Measurements from ENCODE around the gene OR2S2. TPM values are rescaled to one million over a fixed set of nuclear protein-coding genes. Genes with fewer than 3 reads are reported as not detected.

The OR2S2 gene
- total and polyA plus RNA-seq, 2 of the 8 experiments (the other 6 are each of a cell fraction or from before 2014, with no cell fraction given), result not detected

DNA sequence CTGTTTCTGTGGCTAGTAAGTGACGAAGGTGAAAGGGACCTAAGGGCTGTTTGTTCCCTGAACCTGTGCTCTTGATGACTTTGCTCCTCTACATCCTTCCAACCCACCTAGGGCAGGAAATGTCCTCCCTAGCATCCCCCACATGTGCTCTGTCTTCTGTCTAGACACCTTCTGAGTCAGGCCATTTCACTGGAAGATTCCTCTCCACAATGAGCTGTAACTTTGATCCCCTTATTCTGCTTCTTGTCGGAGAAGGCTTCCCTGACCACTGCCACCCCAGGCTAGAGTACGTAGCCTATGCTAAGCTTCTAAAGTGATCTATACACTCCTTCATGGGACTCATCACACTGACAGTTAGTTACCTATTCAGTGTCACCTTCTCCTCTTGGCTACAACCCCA lies 27.0 kb downstream of the OR2S2 start:
- H4K8ac ChIP-seq (ENCODE audit: extremely low read depth, insufficient read depth, low read length), result no peak overlapping the region
- H2BK20ac ChIP-seq (ENCODE audit: low read length), result no peak overlapping the region
- H3K36me3 ChIP-seq (ENCODE audit: control insufficient read depth in 2 of 4, insufficient read depth in 4 of 4, low read length in 3 of 4), result no peaks in the 10 kb centered on the region
- no peak overlapping the region for H2BK15ac ChIP-seq (ENCODE audit: low read length)
- no peak overlapping the region for H3K18ac ChIP-seq (ENCODE audit: extremely low read depth, low read length)
- no peak overlapping the region for H2AFZ ChIP-seq (ENCODE audit: low read length)
- H3K23me2 ChIP-seq (ENCODE audit: low read depth, low read length), result no peaks in the 10 kb centered on the region
- no peaks in the 10 kb centered on the region for H4K20me1 ChIP-seq (replicated peaks in 1 of 2; ENCODE audit: control insufficient read depth in 1 of 2, insufficient read depth in 2 of 2, low read length in 2 of 2)
- no peak overlapping the region for H3K4me2 ChIP-seq (ENCODE audit: insufficient read depth in 1 of 2, low read depth in 2 of 2, low read length in 2 of 2)
- H3K23ac ChIP-seq (ENCODE audit: insufficient read length), result no peak overlapping the region
- 84% methylated on average over 3 of the region's 3 CpGs; no CpG with 5 or more reads in 1 of the 2 experiments for WGBS, 2 experiments (ENCODE audit: extremely low coverage in 1 of 2, insufficient coverage in 1 of 2, insufficient read length in 1 of 2, insufficient replicate concordance in 2 of 2, low coverage in 1 of 2, low lambda C conversion rate in 2 of 2, missing lambda C conversion rate in 1 of 2)
- H3K9me3 ChIP-seq (ENCODE audit: insufficient read depth in 2 of 2, low read depth in 1 of 2, low read length in 1 of 2), result no peaks in the 10 kb centered on the region
- H3K4me1 ChIP-seq (replicated peaks in 1 of 4; ENCODE audit: control insufficient read depth in 3 of 4, insufficient read depth in 4 of 4, low read length in 3 of 4), result no peaks in the 10 kb centered on the region
- no peak overlapping the region for H3K27ac ChIP-seq (ENCODE audit: low read depth, low read length)
- ChIA-PET POLR2A (ENCODE audit: partially characterized antibody) (interaction anchor here (1.4 kb wide), 1 partner anchor 15 kb away, joined by 5 read pairs; no protein-coding TSS in a partner anchor), CTCF (ENCODE audit: partially characterized antibody) (interaction anchor here (0.8 kb wide), 1 partner anchor 21 kb away, joined by 3 read pairs; no protein-coding TSS in a partner anchor)
- H3K79me2 ChIP-seq (ENCODE audit: control insufficient read depth in 1 of 2, insufficient read depth in 2 of 2, low read length in 2 of 2), result no peaks in the 10 kb centered on the region
- H3K4ac ChIP-seq (replicated peaks; ENCODE audit: insufficient read length, low read depth, low read length), result no peak overlapping the region
- no peak overlapping the region for H2BK120ac ChIP-seq (replicated peaks; ENCODE audit: low read depth, low read length)
- H3K56ac ChIP-seq (replicated peaks; ENCODE audit: insufficient read length, low read depth, low read length), result no peak overlapping the region
- H2BK5ac ChIP-seq (ENCODE audit: low read depth, low read length), result no peak overlapping the region
- no peaks in the 10 kb centered on the region for H3K79me1 ChIP-seq (ENCODE audit: low read depth, low read length)
- no peak overlapping the region for H3K9ac ChIP-seq (replicated peaks in 1 of 4; ENCODE audit: extremely low read depth in 1 of 4, low read depth in 3 of 4, low read length in 3 of 4)
- no peak overlapping the region for H2BK12ac ChIP-seq (ENCODE audit: low read depth, low read length)
- FAIRE-seq (no peak), DNase-seq (ENCODE audit: low read depth in 1 of 2, low spot score in 2 of 2) (no peak)
- H2AK5ac ChIP-seq (ENCODE audit: low read depth, low read length), result no peak overlapping the region
- H3K14ac ChIP-seq (ENCODE audit: insufficient read length), result no peak overlapping the region
- no peak overlapping the region for H4K5ac ChIP-seq (ENCODE audit: insufficient read length, low read depth, low read length)
- H3K27me3 ChIP-seq (replicated peaks in 1 of 4; ENCODE audit: control insufficient read depth in 3 of 4, extremely low read depth in 1 of 4, insufficient read depth in 3 of 4, low read length in 3 of 4), result no peaks in the 10 kb centered on the region
- no peak overlapping the region for H4K91ac ChIP-seq (replicated peaks; ENCODE audit: insufficient read length, low read length)
- no peak overlapping the region for H3K4me3 ChIP-seq (ENCODE audit: extremely low read depth in 1 of 4, insufficient read depth in 2 of 4, low read depth in 3 of 4, low read length in 4 of 4)
- TF ChIP-seq CBX8 (IDR thresholded peaks at IDR 0.05; ENCODE audit: borderline replicate concordance, low read depth, low read length), result no peak
- no peak for TF ChIP-seq EGR1 (IDR thresholded peaks at IDR 0.05; ENCODE audit: borderline replicate concordance, low read depth, low read length)
- no peak for TF ChIP-seq GABPA (IDR thresholded peaks at IDR 0.05; ENCODE audit: borderline replicate concordance, insufficient read depth, low read length)
- no peak for TF ChIP-seq SIRT6 (IDR thresholded peaks at IDR 0.05; ENCODE audit: low read length)
- TF ChIP-seq, protein P1, sequence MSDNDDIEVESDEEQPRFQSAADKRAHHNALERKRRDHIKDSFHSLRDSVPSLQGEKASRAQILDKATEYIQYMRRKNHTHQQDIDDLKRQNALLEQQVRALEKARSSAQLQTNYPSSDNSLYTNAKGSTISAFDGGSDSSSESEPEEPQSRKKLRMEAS (IDR thresholded peaks at IDR 0.05), result no peak
- no peak for TF ChIP-seq PHF8 (conservative IDR thresholded peaks at IDR 0.05; ENCODE audit: low read depth, low read length)
- TF ChIP-seq EP300 (IDR thresholded peaks at IDR 0.05; ENCODE audit: borderline replicate concordance in 1 of 2, low read depth in 2 of 2, low read length in 2 of 2), result no peak
- no peak for TF ChIP-seq TAF1 (IDR thresholded peaks at IDR 0.05; ENCODE audit: low read depth, low read length)
- TF ChIP-seq ATF2 (IDR thresholded peaks at IDR 0.05; ENCODE audit: low read length), result no peak
- TF ChIP-seq TBP (IDR thresholded peaks at IDR 0.05; ENCODE audit: low read depth, low read length), result no peak
- TF ChIP-seq RNF2 (IDR thresholded peaks at IDR 0.05; ENCODE audit: borderline replicate concordance, low read depth, low read length, missing control alignments, poor library complexity, severe bottlenecking), result no peak
- TF ChIP-seq CHD1 (IDR thresholded peaks at IDR 0.05; ENCODE audit: low read depth, low read length), result no peak

All from H1 (cell line).